Lung (tissue), 12 donors: Measurements from ENCODE around the gene PEAR1. TPM values are rescaled to one million over a fixed set of nuclear protein-coding genes. Genes with fewer than 3 reads are reported as not detected.

ENCODE experiments used
- ATAC-seq: fragments of 200-7000 bp; cut with Tn5 transposase; one replicate; pipeline ENCODE4 v1.9.1; 2020; ENCODE audit warnings: moderate number of reproducible peaks; ENCODE audit not compliant: insufficient read depth, low FRiP score
- DNase-seq, 3 donors: peaks; one replicate each; pipeline ENCODE4 v3.0.0-alpha.2; 2013 to 2017
- H3K27ac ChIP-seq, 2 donors: one replicate each; pipeline ENCODE4 v1.5.1; 2013; ENCODE audit warnings: mild to moderate bottlenecking in 2 of 2, moderate library complexity in 2 of 2, control low read depth in 1 of 2, inconsistent platforms in 1 of 2, low read depth in 1 of 2, low read length in 1 of 2
- H3K27me3 ChIP-seq, 3 donors: one replicate each; pipeline ENCODE4 v1.5.1; 2013; ENCODE audit warnings: low read length in 2 of 3; ENCODE audit not compliant: control insufficient read depth in 3 of 3, insufficient read depth in 3 of 3
- H3K36me3 ChIP-seq, 4 donors: one replicate each; pipeline ENCODE4 v1.5.1; 2013; ENCODE audit warnings: low read length in 4 of 4, mild to moderate bottlenecking in 1 of 4, moderate library complexity in 1 of 4; ENCODE audit not compliant: control insufficient read depth in 4 of 4, insufficient read depth in 4 of 4
- H3K4me1 ChIP-seq, 5 donors: one replicate each; pipeline ENCODE4 v1.5.1; 2013; ENCODE audit warnings: low read length in 5 of 5, mild to moderate bottlenecking in 2 of 5, moderate library complexity in 1 of 5; ENCODE audit not compliant: control insufficient read depth in 5 of 5, insufficient read depth in 5 of 5
- H3K4me3 ChIP-seq: one replicate; pipeline ENCODE4 v1.5.1; 2013; ENCODE audit warnings: mild to moderate bottlenecking, control low read depth, moderate library complexity
- H3K9ac ChIP-seq, 2 donors: one replicate each; pipeline ENCODE4 v1.5.1; 2013; ENCODE audit warnings: low read length in 2 of 2, control low read depth in 1 of 2; ENCODE audit not compliant: insufficient read depth in 1 of 2
- H3K9me3 ChIP-seq, 4 donors: one replicate each; pipeline ENCODE4 v1.5.1; 2013; ENCODE audit warnings: low read length in 3 of 4, mild to moderate bottlenecking in 1 of 4, moderate library complexity in 1 of 4; ENCODE audit not compliant: control insufficient read depth in 4 of 4, insufficient read depth in 3 of 4
- WGBS, 2 donors: extraction: QIAGEN DNeasy Blood & Tissue Kit; methylation state at CpG; one replicate each; pipeline ENCODE4 v1.1.7; 2013; 5-methylcytosine and 5-hydroxymethylcytosine counted together
- polyA plus RNA-seq, 2 donors: library from polyadenylated mRNA; stranded (reverse); fragments of 200-250 nt; gene quantifications; one replicate each; pipeline ENCODE4 v1.2.1, GENCODE V29; 2013
- total RNA-seq, 2 donors: library from RNA; depleted of rRNA in 1 of 2; stranded (reverse); fragments of >200 nt in 1 of 2; gene quantifications; one replicate each; pipeline ENCODE4 v1.2.1, GENCODE V29; 2014 to 2021
- TF ChIP-seq, protein P1 (sequence below): IDR thresholded peaks from 2 replicates; pipeline ENCODE4 v1.5.1; 2012; ENCODE audit warnings: mild to moderate bottlenecking; ENCODE audit errors: control extremely low read depth, extremely low read depth
- donor health status: control.
- donor health status: control.
- donor health status: Bipolar disorder and iron deficiency.
- donor health status: healthy.
- donor health status: DM: yes; HTN: yes; CAD: no.

The PEAR1 gene
- total and polyA plus RNA-seq, 4 donors = 7.6 to 15.3 (median 12.9) TPM

GRCh38 chr1:156883919-156884318, 9.6 kb upstream of the PEAR1 start:
- no peak for ATAC-seq
- no peaks in the 10 kb centered on the region for H3K36me3 ChIP-seq
- no peaks in the 10 kb centered on the region for H3K9me3 ChIP-seq
- no peak overlapping the region for H3K9ac ChIP-seq
- peaks cover 0 to 27% (median 4%) of the 10 kb centered on the region in 5 donors for H3K4me1 ChIP-seq
- TF ChIP-seq, protein P1, sequence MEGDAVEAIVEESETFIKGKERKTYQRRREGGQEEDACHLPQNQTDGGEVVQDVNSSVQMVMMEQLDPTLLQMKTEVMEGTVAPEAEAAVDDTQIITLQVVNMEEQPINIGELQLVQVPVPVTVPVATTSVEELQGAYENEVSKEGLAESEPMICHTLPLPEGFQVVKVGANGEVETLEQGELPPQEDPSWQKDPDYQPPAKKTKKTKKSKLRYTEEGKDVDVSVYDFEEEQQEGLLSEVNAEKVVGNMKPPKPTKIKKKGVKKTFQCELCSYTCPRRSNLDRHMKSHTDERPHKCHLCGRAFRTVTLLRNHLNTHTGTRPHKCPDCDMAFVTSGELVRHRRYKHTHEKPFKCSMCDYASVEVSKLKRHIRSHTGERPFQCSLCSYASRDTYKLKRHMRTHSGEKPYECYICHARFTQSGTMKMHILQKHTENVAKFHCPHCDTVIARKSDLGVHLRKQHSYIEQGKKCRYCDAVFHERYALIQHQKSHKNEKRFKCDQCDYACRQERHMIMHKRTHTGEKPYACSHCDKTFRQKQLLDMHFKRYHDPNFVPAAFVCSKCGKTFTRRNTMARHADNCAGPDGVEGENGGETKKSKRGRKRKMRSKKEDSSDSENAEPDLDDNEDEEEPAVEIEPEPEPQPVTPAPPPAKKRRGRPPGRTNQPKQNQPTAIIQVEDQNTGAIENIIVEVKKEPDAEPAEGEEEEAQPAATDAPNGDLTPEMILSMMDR = no peak
- DNase-seq = no peak
- peaks cover 0 to 6% (median 0%) of the 10 kb centered on the region in 3 donors for H3K27me3 ChIP-seq
- H3K27ac ChIP-seq = no peak overlapping the region
- 79 to 82% methylated on average over 7 of the region's 7 CpGs for WGBS, 2 donors
- H3K4me3 ChIP-seq = no peak overlapping the region

GRCh38 chr1:156884560-156885184, 8.8 kb upstream of the PEAR1 start:
- H3K9ac ChIP-seq = no peak overlapping the region
- ATAC-seq = no peak
- TF ChIP-seq, protein P1 = no peak
- H3K4me3 ChIP-seq = no peak overlapping the region
- peaks cover 0 to 27% (median 4%) of the 10 kb centered on the region in 5 donors for H3K4me1 ChIP-seq
- H3K27me3 ChIP-seq = peaks cover 0 to 3% (median 0%) of the 10 kb centered on the region in 3 donors
- no peak overlapping the region for H3K27ac ChIP-seq
- H3K9me3 ChIP-seq = no peaks in the 10 kb centered on the region
- H3K36me3 ChIP-seq = no peaks in the 10 kb centered on the region
- peak; percentile 55 to 68 (median 57) for DNase-seq
- WGBS, 2 donors = 63 to 77% methylated on average over 9 to 10 of the region's 10 CpGs

DNA sequence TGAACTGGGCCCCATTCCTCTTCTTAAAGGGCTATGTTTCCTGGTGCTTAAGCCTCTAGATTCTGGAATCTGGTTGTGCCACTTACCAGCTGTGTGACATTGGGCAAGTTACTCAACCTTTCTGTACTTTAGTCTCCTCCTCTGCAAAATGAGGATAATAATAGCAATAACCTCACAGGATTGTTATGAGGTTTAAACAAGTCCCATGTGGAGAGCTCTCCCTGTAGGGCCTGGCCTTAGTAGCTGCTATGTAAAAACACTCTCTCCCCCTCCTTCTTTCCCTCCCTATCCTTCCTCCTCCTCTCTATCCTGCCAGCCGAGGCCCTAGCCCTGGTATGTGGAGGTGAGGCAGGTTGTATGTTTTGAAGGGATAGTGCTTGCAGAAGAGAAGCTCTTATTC, 8.2 kb upstream of the PEAR1 start:
- ATAC-seq = no peak
- H3K36me3 ChIP-seq = no peaks in the 10 kb centered on the region
- no peaks in the 10 kb centered on the region for H3K9me3 ChIP-seq
- TF ChIP-seq, protein P1 = no peak
- no peak overlapping the region for H3K4me3 ChIP-seq
- H3K27ac ChIP-seq = no peak overlapping the region
- 35 to 44% methylated on average over 1 of the region's 1 CpG for WGBS, 2 donors
- H3K27me3 ChIP-seq = peaks cover 0 to 3% (median 0%) of the 10 kb centered on the region in 3 donors
- DNase-seq = no peak
- no peak overlapping the region for H3K9ac ChIP-seq
- peaks cover 0 to 27% (median 4%) of the 10 kb centered on the region in 5 donors for H3K4me1 ChIP-seq
